WERI-Rb-1 (cell line): ENCODE data around the gene USP38.
"Not testable (repeated sequence)": the region's sequence is repeated elsewhere in the genome, so short reads cannot be mapped to it uniquely, and the experiment has no call there.

Source experiments
- DNase-seq: peaks from one replicate; pipeline ENCODE4 v3.0.0-alpha.2; 2020
- H3K27ac ChIP-seq: fragments of 250-450 bp; sonication (Bioruptor Pico); 2 replicates; pipeline ENCODE4 v1.5.1; 2020; ENCODE audit warnings: mild to moderate bottlenecking, moderate library complexity
- H3K27me3 ChIP-seq: fragments of 250-450 bp; sonication (Bioruptor Pico); 2 replicates; pipeline ENCODE4 v1.5.1; 2021; ENCODE audit warnings: mild to moderate bottlenecking, low read depth, moderate library complexity; ENCODE audit not compliant: insufficient read depth, severe bottlenecking
- H3K36me3 ChIP-seq: fragments of 250-450 bp; sonication (Bioruptor Pico); 2 replicates; pipeline ENCODE4 v1.5.1; 2020; ENCODE audit warnings: mild to moderate bottlenecking, moderate library complexity
- H3K4me3 ChIP-seq: 2 replicates; pipeline ENCODE4 v1.5.1; 2011; ENCODE audit warnings: low read depth, mild to moderate bottlenecking, control low read depth, low read length
- H3K9me3 ChIP-seq: fragments of 250-450 bp; sonication (Bioruptor Pico); 2 replicates; pipeline ENCODE4 v1.5.1; 2021; ENCODE audit warnings: mild to moderate bottlenecking, moderate library complexity; ENCODE audit not compliant: severe bottlenecking
- TF ChIP-seq, protein P1 (sequence below): IDR thresholded peaks from 2 replicates; pipeline ENCODE4 v1.5.1; 2011; ENCODE audit warnings: low read depth, mild to moderate bottlenecking, control low read depth, inconsistent platforms, low read length

Gene USP38

DNA sequence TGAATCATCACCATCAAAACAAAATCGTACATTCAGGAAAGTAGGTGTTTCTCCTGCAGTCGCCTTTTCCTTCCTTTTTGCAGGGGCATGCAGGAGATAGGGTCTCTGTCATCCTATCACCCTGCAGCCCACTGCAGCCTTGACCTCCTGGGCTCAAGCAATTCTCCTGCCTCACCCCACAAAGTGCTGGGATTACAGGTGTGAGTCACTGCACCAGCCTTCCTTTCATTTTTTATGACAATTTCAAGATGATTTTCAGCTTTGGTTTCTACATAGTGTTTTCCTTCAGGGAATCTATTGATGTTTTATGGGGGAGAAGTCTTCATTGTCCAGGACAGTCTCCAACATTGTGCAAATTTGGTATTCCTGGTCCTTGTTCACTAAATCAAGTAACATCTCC lies 71.7 kb downstream of the USP38 start:
- no peaks in the 10 kb centered on the region for H3K9me3 ChIP-seq
- H3K4me3 ChIP-seq = no peak overlapping the region
- no peaks in the 10 kb centered on the region for H3K27me3 ChIP-seq
- no peak for DNase-seq
- H3K27ac ChIP-seq = no peak overlapping the region
- H3K36me3 ChIP-seq = no peaks in the 10 kb centered on the region
- TF ChIP-seq, protein P1, sequence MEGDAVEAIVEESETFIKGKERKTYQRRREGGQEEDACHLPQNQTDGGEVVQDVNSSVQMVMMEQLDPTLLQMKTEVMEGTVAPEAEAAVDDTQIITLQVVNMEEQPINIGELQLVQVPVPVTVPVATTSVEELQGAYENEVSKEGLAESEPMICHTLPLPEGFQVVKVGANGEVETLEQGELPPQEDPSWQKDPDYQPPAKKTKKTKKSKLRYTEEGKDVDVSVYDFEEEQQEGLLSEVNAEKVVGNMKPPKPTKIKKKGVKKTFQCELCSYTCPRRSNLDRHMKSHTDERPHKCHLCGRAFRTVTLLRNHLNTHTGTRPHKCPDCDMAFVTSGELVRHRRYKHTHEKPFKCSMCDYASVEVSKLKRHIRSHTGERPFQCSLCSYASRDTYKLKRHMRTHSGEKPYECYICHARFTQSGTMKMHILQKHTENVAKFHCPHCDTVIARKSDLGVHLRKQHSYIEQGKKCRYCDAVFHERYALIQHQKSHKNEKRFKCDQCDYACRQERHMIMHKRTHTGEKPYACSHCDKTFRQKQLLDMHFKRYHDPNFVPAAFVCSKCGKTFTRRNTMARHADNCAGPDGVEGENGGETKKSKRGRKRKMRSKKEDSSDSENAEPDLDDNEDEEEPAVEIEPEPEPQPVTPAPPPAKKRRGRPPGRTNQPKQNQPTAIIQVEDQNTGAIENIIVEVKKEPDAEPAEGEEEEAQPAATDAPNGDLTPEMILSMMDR = no peak

DNA sequence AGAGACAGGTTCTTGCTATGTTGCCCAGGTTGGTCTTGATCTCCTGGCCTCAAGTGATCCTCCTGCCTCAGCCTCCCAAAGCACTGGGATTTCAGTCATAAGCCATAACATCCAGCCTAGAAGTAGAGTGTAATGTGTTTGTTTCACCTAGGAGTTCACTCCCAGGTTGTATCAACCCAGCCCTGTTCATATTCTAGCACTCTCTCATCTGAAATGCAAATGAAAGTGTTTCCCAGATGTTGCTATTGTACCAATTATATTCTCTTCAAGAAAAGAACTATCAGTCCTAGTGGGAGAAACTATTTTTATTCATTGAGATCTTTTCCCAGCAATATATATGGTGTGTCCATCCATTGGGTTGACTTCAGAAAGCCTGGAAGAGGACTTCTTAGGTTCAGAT lies 72.6 kb downstream of the USP38 start:
- no peaks in the 10 kb centered on the region for H3K27me3 ChIP-seq
- H3K36me3 ChIP-seq = no peaks in the 10 kb centered on the region
- TF ChIP-seq, protein P1 = no peak
- H3K4me3 ChIP-seq = no peak overlapping the region
- H3K9me3 ChIP-seq = no peaks in the 10 kb centered on the region
- H3K27ac ChIP-seq = no peak overlapping the region
- DNase-seq = no peak

DNA sequence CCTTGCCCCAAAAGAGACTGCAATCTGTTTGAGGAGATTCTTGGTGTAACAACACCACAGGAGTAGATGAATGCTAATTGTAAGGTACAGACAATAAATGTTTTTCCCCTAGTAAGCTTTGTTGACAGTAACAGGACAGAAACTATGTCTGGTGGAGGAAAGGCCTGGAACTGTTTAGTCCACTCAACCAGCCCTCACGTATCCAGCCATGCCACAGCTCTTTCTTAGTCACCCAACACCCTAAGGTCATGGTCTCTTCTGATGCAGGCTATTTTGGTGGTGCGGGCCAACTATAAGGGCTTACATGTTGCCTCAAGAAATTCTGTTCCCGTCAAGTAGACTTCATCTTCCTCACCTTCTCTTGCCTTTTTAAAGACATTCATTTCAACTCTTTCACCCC lies 76.0 kb downstream of the USP38 start:
- DNase-seq = no peak
- no peaks in the 10 kb centered on the region for H3K27me3 ChIP-seq
- H3K9me3 ChIP-seq = no peaks in the 10 kb centered on the region
- no peak overlapping the region for H3K4me3 ChIP-seq
- no peaks in the 10 kb centered on the region for H3K36me3 ChIP-seq
- TF ChIP-seq, protein P1 = no peak
- no peak overlapping the region for H3K27ac ChIP-seq

DNA sequence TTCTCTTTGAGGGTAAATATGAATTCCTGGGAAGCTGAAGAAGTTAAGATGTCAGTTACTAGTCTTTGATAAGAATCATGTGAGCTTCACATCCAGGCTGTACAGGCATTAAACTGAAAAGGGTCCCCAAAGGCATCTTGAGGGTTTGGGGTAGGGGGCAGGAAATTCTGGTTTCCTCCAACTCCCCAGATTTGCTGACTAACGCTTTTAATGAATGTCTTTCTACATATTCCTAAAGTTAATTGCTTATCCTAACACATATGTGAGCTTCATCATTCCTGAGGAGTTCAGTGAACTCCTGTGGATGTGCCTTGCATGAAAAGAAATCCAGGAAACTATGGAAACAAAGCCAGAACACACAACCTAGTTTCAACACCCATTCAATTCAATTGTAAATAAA lies 78.1 kb downstream of the USP38 start:
- Histone ChIP-seq H3K27ac (no peak overlapping the region), H3K36me3 (no peaks in the 10 kb centered on the region), H3K27me3 (no peaks in the 10 kb centered on the region), H3K4me3 (no peak overlapping the region), H3K9me3 (peaks cover 3% of the 10 kb centered on the region)
- no peak for DNase-seq
- TF ChIP-seq, protein P1 = no peak

DNA sequence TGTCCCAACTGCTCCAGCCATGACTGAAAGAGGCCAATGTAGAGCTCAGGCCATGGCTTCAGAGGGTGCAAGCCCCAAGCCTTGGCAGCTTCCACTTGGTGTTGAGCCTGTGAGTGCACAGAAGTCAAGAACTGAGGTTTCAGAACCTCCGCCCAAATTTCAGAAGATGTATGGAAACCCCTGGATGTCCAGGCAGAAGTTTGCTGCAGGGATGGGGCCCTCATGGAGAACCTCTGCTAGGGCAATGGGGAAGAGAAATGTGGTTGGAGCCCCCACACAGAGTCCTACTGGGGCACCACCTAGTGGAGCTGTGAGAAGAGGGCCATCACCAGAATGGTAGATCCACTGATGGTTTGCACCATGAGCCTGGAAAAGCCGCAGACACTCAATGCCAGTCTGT lies 83.0 kb downstream of the USP38 start:
- not testable (repeated sequence) for H3K27ac ChIP-seq, H3K9me3 ChIP-seq, DNase-seq, H3K4me3 ChIP-seq, H3K36me3 ChIP-seq, H3K27me3 ChIP-seq

DNA sequence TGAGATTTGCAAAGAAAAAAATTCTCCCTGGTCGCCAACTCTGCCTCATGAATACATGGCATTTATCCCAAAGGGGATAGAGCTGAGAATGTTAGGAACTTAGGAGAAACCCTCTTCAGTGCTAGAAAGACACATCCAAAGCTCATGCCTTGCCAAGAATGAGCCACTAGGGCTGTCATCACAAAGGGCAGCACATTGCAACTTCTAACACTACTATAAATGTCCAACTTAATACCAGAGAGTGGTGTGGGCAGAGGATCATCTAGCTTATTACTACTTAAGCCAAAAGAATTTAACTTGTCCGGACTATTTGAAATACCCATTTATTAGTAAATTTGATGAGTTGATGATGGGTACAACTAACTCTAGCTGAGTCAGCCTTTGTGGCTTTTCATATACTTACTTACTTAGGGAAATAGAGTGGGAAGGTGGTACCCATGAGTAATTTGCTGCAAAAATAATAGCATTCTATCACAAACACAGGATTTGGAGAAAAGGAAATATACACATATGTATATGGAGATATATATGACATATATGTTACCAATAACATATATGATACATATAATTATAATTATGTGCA lies 85.6 kb downstream of the USP38 start:
- H3K27me3 ChIP-seq = no peaks in the 10 kb centered on the region

More for the DNA sequence above, 85.6 kb downstream of the USP38 start:
- H3K27ac ChIP-seq = no peak overlapping the region
- no peak overlapping the region for H3K4me3 ChIP-seq
- DNase-seq = no peak
- TF ChIP-seq, protein P1 = no peak
- peaks cover 5% of the 10 kb centered on the region for H3K9me3 ChIP-seq
- no peaks in the 10 kb centered on the region for H3K36me3 ChIP-seq
